ENCODE results near the gene ELOVL1. TPM values are rescaled to one million over a fixed set of nuclear protein-coding genes. Genes with fewer than 3 reads are reported as not detected.
"Not testable (repeated sequence)": the region's sequence is repeated elsewhere in the genome, so short reads cannot be mapped to it uniquely, and the experiment has no call there.

The ELOVL1 gene
- 40.4 TPM for polyA plus RNA-seq (ENCODE audit: insufficient read length)

DNA sequence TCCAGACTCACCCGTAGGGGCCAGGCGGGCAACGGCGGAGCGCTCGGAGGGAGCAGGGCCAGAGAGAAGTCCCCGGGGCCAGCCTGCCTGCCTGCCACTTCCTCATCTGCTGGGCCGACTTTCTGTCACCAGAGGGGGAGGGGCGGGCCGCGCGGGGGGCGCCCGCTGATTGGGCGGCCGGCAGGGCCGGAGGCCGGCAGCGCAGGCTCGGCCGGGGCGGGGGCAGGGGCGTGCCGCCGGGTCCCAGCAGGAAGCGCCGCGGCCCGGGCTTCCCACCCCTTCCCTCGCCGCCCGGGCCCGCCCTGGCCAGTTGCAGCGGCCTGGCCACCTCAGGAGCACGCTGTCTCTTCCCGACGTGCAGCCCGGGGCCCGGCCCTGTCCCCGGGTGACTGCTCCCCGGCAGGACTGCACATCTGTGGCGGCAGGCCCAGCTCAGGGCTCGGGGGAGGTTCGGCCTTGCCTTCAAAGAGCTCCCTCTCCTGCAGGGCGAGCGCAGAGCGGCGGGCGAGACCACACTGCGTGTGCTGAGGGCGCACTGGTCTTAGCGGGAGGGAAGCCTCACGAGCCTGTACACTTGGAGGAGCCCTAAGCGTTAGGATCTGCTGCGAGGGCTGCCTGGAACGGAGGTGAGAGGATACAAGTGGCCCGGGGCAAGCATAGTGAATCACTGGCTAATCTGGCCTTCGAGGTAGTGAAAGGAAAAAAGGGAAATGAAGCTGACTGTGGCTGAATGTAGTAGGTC lies at the start of gene ELOVL1:
TSS of gene ELOVL1 (minus strand) at position 108 of the 742 bp plus-strand sequence. CDS start 2,402 bp downstream, outside the sequence.
- DNase-seq: peak; percentile 90

- no peak for DNase-seq
These were observed 48.1 kb upstream of the ELOVL1 start for GRCh38 chr1:43415901-43416300.

DNA sequence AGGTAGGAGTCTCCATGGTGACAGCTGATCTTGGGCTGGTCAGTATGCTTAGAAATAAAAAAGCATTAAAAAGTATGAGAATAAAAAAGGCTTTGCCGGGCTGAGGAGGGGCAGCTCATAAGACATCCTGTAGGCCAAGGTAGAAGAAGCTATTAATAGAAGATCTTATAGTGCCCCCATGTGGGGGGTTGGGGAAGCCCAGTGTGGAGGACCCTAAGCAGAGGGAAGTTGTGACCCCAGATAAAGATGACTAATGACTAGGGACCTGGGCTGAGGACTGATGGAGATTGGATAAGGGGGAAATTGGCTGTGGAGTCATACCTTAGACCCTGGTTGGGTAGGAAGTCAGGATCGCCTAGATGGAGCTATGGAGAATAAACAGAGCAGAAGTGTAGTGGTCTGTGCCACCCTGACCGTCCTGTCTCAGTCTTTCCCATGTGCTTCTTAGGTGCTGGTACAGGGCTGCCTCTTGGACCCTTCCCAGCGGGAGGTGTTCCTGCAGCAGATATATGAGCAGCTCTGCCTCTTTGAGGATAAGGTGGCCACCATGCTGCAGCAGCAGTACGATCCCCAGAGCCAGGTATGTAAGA lies 46.9 kb upstream of the ELOVL1 start:
- DNase-seq: no peak

- not testable (repeated sequence) for DNase-seq
These were observed 45.6 kb upstream of the ELOVL1 start for GRCh38 chr1:43413426-43413825.

- no peak for DNase-seq
These were observed 42.8 kb upstream of the ELOVL1 start for GRCh38 chr1:43410571-43410970.

GRCh38 chr1:43405876-43406234 lies 38.0 kb upstream of the ELOVL1 start:
- no peak for DNase-seq

GRCh38 chr1:43405219-43405875 lies 37.5 kb upstream of the ELOVL1 start:
- DNase-seq: no peak

GRCh38 chr1:43404353-43404752 lies 36.5 kb upstream of the ELOVL1 start:
- no peak for DNase-seq

DNA sequence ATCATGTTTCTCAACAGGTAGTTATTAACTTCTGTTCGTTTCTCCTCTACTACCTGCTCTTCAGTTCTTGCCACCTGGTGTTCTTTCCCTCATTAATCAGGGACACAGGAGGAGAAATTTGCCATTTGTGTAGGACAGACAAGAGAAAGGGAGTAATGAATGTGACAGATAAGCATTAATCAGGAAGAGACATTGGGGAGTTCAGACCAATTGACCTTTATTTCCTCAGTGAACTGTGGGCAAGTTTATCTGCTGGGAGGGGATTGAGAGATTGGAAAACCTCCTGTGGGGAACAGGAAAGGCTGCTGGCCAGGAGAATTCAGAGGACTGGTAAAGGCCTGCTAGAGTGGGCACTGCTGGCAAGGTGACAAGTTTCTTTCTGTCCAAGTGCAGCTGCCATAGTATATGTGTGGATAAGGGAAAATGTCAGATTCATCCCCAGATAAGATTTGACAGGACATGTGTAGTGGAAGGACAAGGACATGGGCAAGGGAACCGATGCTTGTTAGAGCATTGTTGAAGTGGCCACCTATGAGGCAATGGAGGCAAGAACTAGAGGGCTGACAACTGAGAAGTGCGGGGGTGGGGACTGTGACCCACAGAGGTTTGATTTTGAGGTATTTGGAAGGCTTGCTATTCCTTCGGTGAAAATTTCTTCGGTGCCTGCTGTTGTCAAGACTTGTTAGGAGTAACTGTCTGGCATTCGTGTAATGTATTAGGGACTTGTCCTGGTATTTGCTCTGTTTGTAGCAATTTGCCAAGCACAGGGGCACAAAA lies 34.5 kb upstream of the ELOVL1 start:
- no peak for DNase-seq

GRCh38 chr1:43400441-43400840 lies 32.6 kb upstream of the ELOVL1 start:
- DNase-seq: not testable (repeated sequence)

GRCh38 chr1:43398227-43398626 lies 30.4 kb upstream of the ELOVL1 start:
- no peak for DNase-seq

DNA sequence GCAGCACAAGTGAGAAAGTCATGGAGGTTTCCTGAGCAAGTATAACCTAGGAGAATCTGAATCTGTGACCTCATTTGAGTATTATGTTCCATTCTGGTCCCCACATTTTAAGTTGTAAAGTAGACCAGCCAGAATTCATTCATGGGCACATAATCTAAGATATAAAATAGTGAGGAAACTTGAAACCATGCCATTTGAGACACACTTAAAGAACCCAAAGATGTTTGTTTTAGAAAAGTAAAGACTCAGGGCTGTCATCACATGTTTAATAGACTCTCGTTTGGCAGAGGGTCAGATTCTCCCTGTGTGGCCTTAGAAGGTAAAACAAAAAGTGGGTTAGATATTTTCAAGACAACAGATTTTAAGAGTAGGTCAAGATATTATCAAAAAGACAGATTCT lies 28.2 kb upstream of the ELOVL1 start:
- DNase-seq: no peak

GRCh38 chr1:43395523-43395922 lies 27.7 kb upstream of the ELOVL1 start:
- no peak for DNase-seq

DNA sequence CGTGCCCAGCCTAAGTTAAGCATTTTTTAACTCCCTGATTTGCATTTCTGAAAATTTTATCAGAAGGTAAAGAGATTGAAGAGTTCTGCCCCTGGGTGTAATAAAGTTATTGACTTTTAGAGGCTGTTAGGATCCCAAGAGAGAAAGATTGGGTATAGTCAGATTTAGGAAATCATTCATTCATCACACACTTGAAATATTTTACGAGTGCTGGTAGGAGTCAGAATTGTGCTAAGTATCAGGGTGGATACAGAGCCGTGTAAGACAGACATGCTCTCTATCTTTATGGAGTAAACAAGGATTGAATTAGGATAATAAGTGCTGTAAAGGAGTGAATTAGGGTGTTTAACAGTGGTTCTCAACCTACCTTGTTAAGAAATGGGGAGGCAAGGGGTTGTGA lies 24.9 kb upstream of the ELOVL1 start:
- DNase-seq: no peak

DNA sequence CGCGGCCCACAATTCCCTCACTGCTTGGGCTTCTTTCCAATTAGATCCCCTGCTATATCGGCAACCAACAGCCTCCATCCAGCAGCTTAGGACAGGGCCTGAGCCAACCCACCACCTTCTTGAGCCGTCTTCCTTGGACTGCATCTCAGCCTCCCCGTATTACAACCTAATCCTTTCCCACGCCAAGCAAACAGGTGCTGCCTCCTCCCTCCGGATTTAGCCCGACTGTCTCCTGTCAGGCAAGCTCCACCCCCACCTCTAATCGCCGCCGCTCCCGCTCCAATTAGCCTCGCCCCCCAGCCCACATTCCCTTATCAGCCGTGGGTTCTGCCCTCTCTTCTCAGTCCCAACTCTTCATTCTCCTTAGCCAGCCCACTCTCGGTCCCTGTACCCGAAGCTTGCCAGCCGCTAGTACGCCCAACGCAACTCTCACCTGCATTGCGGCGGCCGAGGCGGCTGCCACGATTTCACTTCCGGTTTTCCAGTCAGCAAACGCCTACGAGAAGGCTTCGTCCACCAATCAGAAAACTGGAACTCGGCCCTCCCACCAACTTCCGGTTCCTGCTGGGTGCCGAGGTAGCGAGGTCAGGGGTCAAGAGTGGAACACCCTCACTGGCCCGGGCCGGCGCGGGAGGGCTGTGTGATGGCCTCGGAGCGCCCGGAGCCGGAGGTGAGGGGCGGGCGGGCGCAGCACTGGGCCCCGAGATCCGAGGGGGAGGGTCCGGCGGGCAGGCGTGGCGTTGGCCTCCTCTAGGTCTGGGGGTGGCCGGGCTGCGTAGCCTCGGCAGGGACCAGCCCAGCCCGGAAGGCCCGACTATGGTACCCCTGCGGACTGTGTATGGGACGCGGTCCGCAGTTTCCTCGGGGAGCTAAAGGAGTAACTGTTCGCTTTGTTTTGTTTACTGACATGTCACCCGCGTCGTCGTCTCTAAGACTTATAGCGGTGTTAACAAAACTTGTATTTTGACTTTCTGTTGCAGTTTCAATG lies 21.8 kb upstream of the ELOVL1 start, which contains the start of the genes MED8 and SZT2:
TSS of gene MED8 (minus strand) at position 475 of the 988 bp plus-strand sequence. CDS start at position 439, 36 bp downstream.
TSS of gene SZT2 (plus strand) at position 574 of the 988 bp plus-strand sequence. CDS start at position 644, 70 bp downstream.
- peak; percentile 95 for DNase-seq

DNA sequence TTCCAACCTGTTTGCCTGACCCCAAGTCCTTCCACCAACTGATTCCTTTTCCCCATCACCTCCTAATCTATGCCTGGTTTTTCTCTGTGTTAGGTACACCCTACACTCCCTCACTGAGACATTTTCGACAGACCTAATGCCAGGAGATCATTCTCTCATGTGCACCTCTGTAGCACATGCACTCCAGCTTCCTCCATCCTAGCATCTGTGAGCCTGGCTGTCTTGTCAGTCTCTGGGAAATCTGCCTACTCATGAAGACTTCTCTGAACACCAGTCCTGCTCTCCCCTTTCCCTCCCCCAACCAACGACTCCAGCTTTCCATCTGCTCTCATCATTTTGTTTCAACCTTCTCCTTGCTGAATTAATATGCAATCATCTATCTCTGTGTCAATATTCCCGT lies 20.8 kb upstream of the ELOVL1 start:
- DNase-seq: no peak

DNA sequence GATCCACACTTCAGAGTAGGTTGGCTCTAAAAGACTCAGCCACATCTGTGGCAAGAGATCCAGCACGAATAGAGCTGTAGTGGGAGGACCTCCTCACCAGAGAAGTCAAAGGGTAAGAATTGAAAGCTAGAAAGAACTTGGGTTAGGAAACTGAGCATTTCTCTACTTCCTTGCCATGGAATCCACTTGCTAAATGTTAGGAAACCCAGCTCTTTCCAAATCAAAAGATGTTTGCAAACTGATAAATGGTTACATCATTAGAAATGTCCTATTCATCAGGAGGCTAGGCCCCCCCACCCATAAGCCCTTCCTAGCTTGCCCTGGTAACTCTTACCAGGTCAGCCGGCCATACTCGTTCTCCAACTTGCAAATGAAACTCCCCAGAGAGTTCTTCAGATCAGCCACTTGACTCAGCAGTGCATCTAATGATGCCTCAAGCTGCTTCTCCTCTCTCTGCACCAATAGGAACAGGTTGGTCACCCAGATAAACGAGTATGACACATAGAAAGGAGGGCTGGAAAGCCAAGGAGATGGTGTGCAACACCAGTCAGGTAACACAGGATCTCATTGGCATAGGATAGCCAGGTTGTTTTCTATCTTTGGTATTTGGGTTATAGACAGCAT lies 20.3 kb upstream of the ELOVL1 start:
- DNase-seq: no peak

DNA sequence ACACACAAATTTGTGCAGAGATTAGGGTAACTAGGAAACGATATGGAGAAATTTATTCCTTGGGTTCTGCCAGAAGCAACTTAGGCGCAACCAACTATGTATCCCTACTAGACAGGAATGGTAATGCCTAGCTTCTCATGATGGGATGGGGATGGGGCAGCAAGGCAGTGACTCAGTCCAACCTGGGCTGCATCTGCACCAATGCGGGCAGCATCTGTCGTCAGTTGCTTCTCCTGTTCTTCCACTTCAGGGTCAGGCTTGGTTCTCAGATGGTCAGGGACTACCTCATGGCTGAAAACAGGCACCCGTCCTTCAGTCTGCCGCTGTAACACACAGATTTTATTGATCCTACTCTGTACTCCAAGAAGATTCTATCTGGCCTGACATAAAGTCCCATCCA lies 18.9 kb upstream of the ELOVL1 start:
- no peak for DNase-seq

DNA sequence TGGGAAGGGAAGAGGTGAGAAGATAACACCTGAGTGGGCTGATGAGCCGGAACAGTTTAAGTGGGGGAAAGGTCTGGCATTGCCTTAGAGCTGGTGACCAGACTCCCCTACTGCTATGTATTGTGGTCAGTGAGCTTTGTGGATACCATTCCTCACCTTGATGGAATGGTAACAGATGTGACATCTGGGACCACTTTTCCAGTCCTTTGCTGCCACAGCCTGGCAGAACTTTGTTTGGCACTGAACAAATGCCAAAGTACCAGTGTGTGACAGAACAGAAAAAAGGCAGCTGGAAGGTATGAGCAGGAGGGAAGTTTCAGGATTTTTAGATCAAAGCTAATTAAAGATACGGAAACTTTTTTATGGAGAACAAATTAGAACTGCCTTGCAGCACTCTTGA lies 15.6 kb upstream of the ELOVL1 start:
- DNase-seq: no peak

DNA sequence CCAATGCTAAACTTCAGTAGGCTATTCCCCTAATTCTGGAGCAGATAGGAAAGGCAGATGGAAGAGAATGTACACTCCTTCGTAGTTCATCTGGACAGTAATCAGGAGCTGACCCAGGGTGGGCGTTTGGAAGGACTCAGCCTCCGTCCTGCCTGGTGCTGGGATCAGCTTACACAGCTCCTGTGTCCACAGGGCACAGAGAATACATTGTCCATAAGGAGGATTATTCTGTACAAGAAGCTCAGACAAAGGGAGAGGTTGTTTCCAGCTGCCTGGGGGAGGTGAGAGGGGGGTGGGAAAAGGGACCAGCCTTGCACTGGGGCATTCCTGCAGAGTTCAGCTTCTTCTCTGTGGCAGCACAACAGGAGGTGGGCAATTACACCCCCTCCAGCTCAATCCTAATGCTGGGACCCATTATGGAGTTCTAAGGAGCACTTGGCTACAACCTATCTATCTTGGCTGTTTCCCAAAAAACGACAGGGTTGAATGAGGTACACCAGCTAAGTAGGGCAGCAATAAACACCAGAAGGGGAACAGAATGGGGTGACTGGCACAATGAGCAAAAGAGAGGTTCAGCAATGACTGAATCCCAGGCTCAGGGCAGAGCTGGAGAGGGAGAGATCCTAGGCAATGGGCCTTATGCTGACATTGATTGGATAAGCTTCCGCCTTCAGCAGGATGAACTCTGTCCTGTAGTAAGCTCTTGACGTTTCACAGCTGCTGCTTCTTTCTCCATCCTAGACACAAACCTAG lies 14.4 kb upstream of the ELOVL1 start:
- DNase-seq: no peak
